NCI-H526 (cell line): ENCODE measurements around the gene KLC1.
"Not testable (repeated sequence)": the region's sequence is repeated elsewhere in the genome, so short reads cannot be mapped to it uniquely, and the experiment has no call there.

Experiments used
- DNase-seq, 2 experiments: peaks; one replicate each; lab custom pipeline; 2025; lab: John Stamatoyannopoulos, UW

The KLC1 gene

GRCh38 chr14:103628684-103629502 lies at the start of gene KLC1:
KLC1 (plus strand) TSS chr14:103629211; CDS start chr14:103654565, 25,354 bp downstream.
- DNase-seq: peak; percentile 29 to 83

- DNase-seq: no peak
Observed at GRCh38 chr14:103581206-103581605, 47.8 kb upstream of the KLC1 start.

GRCh38 chr14:103581954-103582703 lies 46.9 kb upstream of the KLC1 start:
- DNase-seq: no peak

GRCh38 chr14:103584326-103584915 lies 44.6 kb upstream of the KLC1 start:
- DNase-seq: no peak

- no peak for DNase-seq
Observed at GRCh38 chr14:103593577-103593976, 35.4 kb upstream of the KLC1 start.

GRCh38 chr14:103594265-103594664 lies 34.7 kb upstream of the KLC1 start:
- DNase-seq: peak; percentile 86 to 88

- DNase-seq: no peak
Observed at GRCh38 chr14:103597623-103598377, 31.2 kb upstream of the KLC1 start.

- DNase-seq: no peak
Observed at GRCh38 chr14:103600503-103600902, 28.5 kb upstream of the KLC1 start.

- DNase-seq: no peak
Observed at GRCh38 chr14:103604620-103605019, 24.4 kb upstream of the KLC1 start.

GRCh38 chr14:103606963-103607668 lies 21.9 kb upstream of the KLC1 start:
- peak; percentile 60 to 83 for DNase-seq

- no peak for DNase-seq
Observed at GRCh38 chr14:103607822-103608221, 21.2 kb upstream of the KLC1 start.

- DNase-seq: not testable (repeated sequence)
Observed at GRCh38 chr14:103609081-103609480, 19.9 kb upstream of the KLC1 start.

- DNase-seq: no peak
Observed at GRCh38 chr14:103611215-103611614, 17.8 kb upstream of the KLC1 start.

- peak in 1 of 2 experiments; percentile 29 for DNase-seq
Observed at GRCh38 chr14:103613517-103613916, 15.5 kb upstream of the KLC1 start.

GRCh38 chr14:103616635-103617300 lies 12.2 kb upstream of the KLC1 start:
- no peak for DNase-seq

GRCh38 chr14:103619057-103619456 lies 10.0 kb upstream of the KLC1 start:
- no peak for DNase-seq

- no peak for DNase-seq
Observed at GRCh38 chr14:103621860-103622259, 7.2 kb upstream of the KLC1 start.

GRCh38 chr14:103623308-103623707 lies 5.7 kb upstream of the KLC1 start:
- DNase-seq: no peak

- peak in 1 of 2 experiments; percentile 66 for DNase-seq
Observed at GRCh38 chr14:103623883-103624482, 5.0 kb upstream of the KLC1 start.

- DNase-seq: no peak
Observed at GRCh38 chr14:103624860-103625259, 4.2 kb upstream of the KLC1 start.
